GM23338 (cell line): Measurements from ENCODE around the gene DYNLRB1. TPM values are rescaled to one million over a fixed set of nuclear protein-coding genes. Genes with fewer than 3 reads are reported as not detected.

Experiments
- ATAC-seq: fragments of 200-7000 bp; cut with Tn5 transposase; 3 replicates; pipeline ENCODE4 v1.9.1; 2020
- DNase-seq: peaks from one replicate; pipeline ENCODE4 v3.0.0-alpha.2; 2015; ENCODE audit warnings: low spot score
- H2AFZ ChIP-seq: fragments of 200-600 bp; sonication (generic); 2 replicates; pipeline ENCODE4 v1.8.0; 2016; ENCODE audit warnings: antibody characterized with exemption, mild to moderate bottlenecking, moderate library complexity
- H3F3A ChIP-seq: fragments of 200-600 bp; sonication (generic); replicated peaks from 2 replicates; pipeline ENCODE4 v1.8.0; 2017; ENCODE audit warnings: antibody characterized with exemption, mixed run types, low read depth
- H3K27ac ChIP-seq: fragments of 200-600 bp; sonication (generic); 2 replicates; pipeline ENCODE4 v1.6.1; 2016; ENCODE audit warnings: low read depth
- H3K27me3 ChIP-seq: fragments of 200-600 bp; sonication (generic); 2 replicates; pipeline ENCODE4 v1.8.0; 2016; ENCODE audit warnings: mild to moderate bottlenecking, mixed run types, moderate library complexity; ENCODE audit not compliant: insufficient read depth
- H3K36me3 ChIP-seq: fragments of 200-600 bp; sonication (generic); 2 replicates; pipeline ENCODE4 v1.8.0; 2016; ENCODE audit warnings: mild to moderate bottlenecking; ENCODE audit not compliant: insufficient read depth
- H3K4me1 ChIP-seq: fragments of 200-600 bp; sonication (generic); 2 replicates; pipeline ENCODE4 v1.8.0; 2016; ENCODE audit warnings: mild to moderate bottlenecking, moderate library complexity; ENCODE audit not compliant: insufficient read depth
- H3K4me2 ChIP-seq: fragments of 200-600 bp; sonication (generic); 2 replicates; pipeline ENCODE4 v1.7.1; 2017; ENCODE audit warnings: mixed run types
- H3K4me3 ChIP-seq: fragments of 200-600 bp; sonication (generic); 2 replicates; pipeline ENCODE4 v1.6.1; 2016; ENCODE audit warnings: mixed run types
- H3K79me2 ChIP-seq: fragments of 200-600 bp; sonication (generic); replicated peaks from 2 replicates; pipeline ENCODE4 v1.8.0; 2017; ENCODE audit warnings: mild to moderate bottlenecking; ENCODE audit not compliant: insufficient read depth
- H3K9me2 ChIP-seq: fragments of 200-600 bp; sonication (generic); 2 replicates; pipeline ENCODE4 v1.8.0; 2017; ENCODE audit not compliant: insufficient read depth
- H4K20me1 ChIP-seq: fragments of 200-600 bp; sonication (generic); replicated peaks from 2 replicates; pipeline ENCODE4 v1.8.0; 2017; ENCODE audit warnings: mild to moderate bottlenecking; ENCODE audit not compliant: insufficient read depth
- H3K27ac Mint-ChIP-seq: 2 replicates; pipeline ENCODE4 v1.8.0; 2020; ENCODE audit warnings: inconsistent platforms, mild to moderate bottlenecking, moderate library complexity, mixed read lengths
- H3K27me3 Mint-ChIP-seq: 3 replicates; pipeline ENCODE4 v1.8.0; 2022; ENCODE audit warnings: low read depth, mild to moderate bottlenecking, moderate library complexity, mixed read lengths, inconsistent platforms; ENCODE audit not compliant: insufficient read depth, poor library complexity
- H3K36me3 Mint-ChIP-seq: 3 replicates; pipeline ENCODE4 v1.8.0; 2021; ENCODE audit warnings: low read depth, mild to moderate bottlenecking, inconsistent platforms, moderate library complexity, mixed read lengths
- H3K4me1 Mint-ChIP-seq: 3 replicates; pipeline ENCODE4 v1.8.0; 2020; ENCODE audit warnings: mild to moderate bottlenecking, inconsistent platforms, mixed read lengths
- H3K4me3 Mint-ChIP-seq: 3 replicates; pipeline ENCODE4 v1.8.0; 2021; ENCODE audit warnings: moderate library complexity, mild to moderate bottlenecking, inconsistent platforms, mixed read lengths
- H3K9me3 Mint-ChIP-seq: 3 replicates; pipeline ENCODE4 v1.8.0; 2020; ENCODE audit warnings: moderate library complexity, mild to moderate bottlenecking, inconsistent platforms, mixed read lengths
- CREB1 ChIP-seq: fragments of 250-450 bp; sonication (Bioruptor Pico); IDR thresholded peaks from 2 replicates; pipeline ENCODE4 v1.5.0; 2020; ENCODE audit warnings: low read depth, mild to moderate bottlenecking, moderate library complexity
- CTCF ChIP-seq, 2 experiments: fragments of 200-600 bp in 1 of 2; sonication (generic) in 1 of 2; conservative IDR thresholded peaks; 2 replicates each; pipeline versions ENCODE4 v1.5.1 to v1.6.1; 2016 to 2017; ENCODE audit warnings: antibody characterized with exemption in 2 of 2, low read depth in 2 of 2, mild to moderate bottlenecking in 2 of 2, moderate library complexity in 1 of 2
- EZH2 ChIP-seq: fragments of 200-600 bp; sonication (generic); IDR thresholded peaks from one replicate; pipeline ENCODE4 v1.8.0; 2017; ENCODE audit warnings: antibody characterized with exemption, mild to moderate bottlenecking, low read depth; ENCODE audit not compliant: unreplicated experiment
- EZH2phosphoT487 ChIP-seq: fragments of 200-600 bp; sonication (generic); IDR thresholded peaks from one replicate; pipeline ENCODE4 v1.8.1; 2018; ENCODE audit warnings: antibody characterized with exemption; ENCODE audit not compliant: unreplicated experiment
- JUNB ChIP-seq: IDR thresholded peaks from one replicate; pipeline ENCODE4 v1.6.1; 2016; ENCODE audit warnings: antibody characterized with exemption; ENCODE audit not compliant: unreplicated experiment
- NANOG ChIP-seq: IDR thresholded peaks from 2 replicates; pipeline ENCODE4 v1.6.1; 2016; ENCODE audit warnings: antibody characterized with exemption, borderline replicate concordance
- POLR2AphosphoS5 ChIP-seq: IDR thresholded peaks from 2 replicates; pipeline ENCODE4 v1.6.1; 2016; ENCODE audit warnings: antibody characterized with exemption, low read depth
- REST ChIP-seq: IDR thresholded peaks from one replicate; pipeline ENCODE4 v1.6.1; 2018; ENCODE audit warnings: antibody characterized with exemption; ENCODE audit not compliant: unreplicated experiment
- STAT1 ChIP-seq: IDR thresholded peaks from one replicate; pipeline ENCODE4 v1.6.1; 2016; ENCODE audit warnings: antibody characterized with exemption; ENCODE audit not compliant: unreplicated experiment
- ZNF114 ChIP-seq: fragments of 250-450 bp; sonication (Bioruptor Pico); IDR thresholded peaks from 2 replicates; pipeline ENCODE4 v1.5.0; 2020; ENCODE audit warnings: mild to moderate bottlenecking, moderate library complexity
- ZNF331 ChIP-seq: fragments of 250-450 bp; sonication (Bioruptor Pico); IDR thresholded peaks from 2 replicates; pipeline ENCODE4 v1.5.0; 2020; ENCODE audit warnings: low read depth, mild to moderate bottlenecking, moderate library complexity
- ZNF462 ChIP-seq: fragments of 250-450 bp; sonication (Bioruptor Pico); IDR thresholded peaks from 2 replicates; pipeline ENCODE4 v1.5.0; 2020; ENCODE audit warnings: mild to moderate bottlenecking, moderate library complexity
- polyA plus RNA-seq: library from polyadenylated mRNA; unstranded; fragments of >200 nt; fragmentation: Nextera tagmentation; extraction: Ambion mirVana; gene quantifications from 2 replicates; pipeline ENCODE4 v1.2.1, GENCODE V29; 2016
- total RNA-seq: library from RNA; depleted of rRNA; stranded (reverse); fragments of >200 nt; shearing (Covaris generic); gene quantifications from 2 replicates; pipeline ENCODE4 v1.2.3, GENCODE V29; 2014
- TF ChIP-seq, protein P1 (sequence below): IDR thresholded peaks from 2 replicates; pipeline ENCODE4 v1.6.1; 2016; ENCODE audit warnings: antibody characterized with exemption

The DYNLRB1 gene
- total and polyA plus RNA-seq, 2 experiments from 2014 or later: 107 to 376 TPM

DNA sequence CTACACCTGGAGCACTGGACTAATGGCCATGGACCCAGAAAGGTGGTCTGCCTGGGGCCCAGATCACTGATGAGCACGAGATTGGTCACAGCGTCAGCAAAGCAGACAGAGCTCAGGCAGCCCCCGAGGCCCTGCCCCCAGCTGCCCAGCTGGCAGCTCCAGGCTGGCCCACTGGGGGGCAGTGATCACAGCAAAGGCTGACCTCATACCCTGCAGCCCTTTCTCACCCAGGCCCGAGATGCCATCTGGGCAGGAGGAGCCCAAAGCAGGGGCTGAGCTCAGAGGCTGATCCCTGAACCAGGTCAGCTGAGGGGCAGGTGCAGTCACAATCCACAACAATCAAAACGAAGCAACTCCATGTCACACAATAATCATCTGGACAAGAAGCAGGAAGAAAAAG is 46.4 kb downstream of the DYNLRB1 start (continued):
- TF ChIP-seq ZNF462 (CRISPR knock-in tag) (no peak), NANOG (no peak), REST (no peak), ZNF114 (CRISPR knock-in tag) (no peak)

DNA sequence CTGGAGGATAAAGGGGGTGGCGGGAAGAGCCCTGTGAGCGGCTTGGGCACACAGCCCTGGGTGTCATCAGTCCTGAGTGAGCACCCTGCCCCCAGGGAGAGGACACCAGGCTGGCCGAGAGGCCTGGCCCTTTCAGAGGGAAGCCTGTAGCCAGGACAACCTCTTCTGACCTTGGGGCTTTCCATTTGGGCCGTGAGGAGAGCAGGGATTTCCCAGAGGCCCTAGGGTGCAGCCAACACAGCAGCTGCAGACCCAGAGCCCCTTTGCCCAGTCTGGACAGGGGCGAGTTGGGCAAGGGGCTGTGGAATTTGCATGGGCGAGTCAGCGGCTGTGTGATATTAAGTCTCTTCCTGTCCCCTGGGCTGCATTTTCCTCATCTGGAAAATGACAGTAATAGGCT is 48.6 kb downstream of the DYNLRB1 start:
- H3K9me2 ChIP-seq: no peaks in the 10 kb centered on the region
- H3K27ac ChIP-seq: no peak overlapping the region
- H3K36me3 ChIP-seq: no peaks in the 10 kb centered on the region
- H3K4me1 ChIP-seq: no peaks in the 10 kb centered on the region
- H3K36me3 Mint-ChIP-seq: no peaks in the 10 kb centered on the region; the same call in 1 of the 3 replicates
- peaks cover 14% of the 10 kb centered on the region for H3K4me1 Mint-ChIP-seq
- H3K9me3 Mint-ChIP-seq: no peaks in the 10 kb centered on the region
- no peaks in the 10 kb centered on the region; the same call in 1 of the 2 replicates for H4K20me1 ChIP-seq
- H3K27me3 ChIP-seq: no peaks in the 10 kb centered on the region
- ATAC-seq (no peak), DNase-seq (no peak)
- H3K4me3 Mint-ChIP-seq: no peak overlapping the region
- H3F3A ChIP-seq: no peaks in the 10 kb centered on the region
- H2AFZ ChIP-seq: no peak overlapping the region
- H3K27ac Mint-ChIP-seq: no peak overlapping the region
- H3K27me3 Mint-ChIP-seq: peaks cover 3% of the 10 kb centered on the region
- no peaks in the 10 kb centered on the region for H3K79me2 ChIP-seq
- H3K4me3 ChIP-seq: no peak overlapping the region
- no peak overlapping the region for H3K4me2 ChIP-seq
- TF ChIP-seq CREB1 (no peak), STAT1 (no peak), CTCF (conservative IDR thresholded peaks at IDR 0.05; ENCODE audit: low read depth in 2 of 2) (no peak), EZH2 (no peak), JUNB (no peak), POLR2AphosphoS5 (no peak), EZH2phosphoT487 (no peak), NANOG (no peak), ZNF331 (no peak)
- TF ChIP-seq, protein P1, sequence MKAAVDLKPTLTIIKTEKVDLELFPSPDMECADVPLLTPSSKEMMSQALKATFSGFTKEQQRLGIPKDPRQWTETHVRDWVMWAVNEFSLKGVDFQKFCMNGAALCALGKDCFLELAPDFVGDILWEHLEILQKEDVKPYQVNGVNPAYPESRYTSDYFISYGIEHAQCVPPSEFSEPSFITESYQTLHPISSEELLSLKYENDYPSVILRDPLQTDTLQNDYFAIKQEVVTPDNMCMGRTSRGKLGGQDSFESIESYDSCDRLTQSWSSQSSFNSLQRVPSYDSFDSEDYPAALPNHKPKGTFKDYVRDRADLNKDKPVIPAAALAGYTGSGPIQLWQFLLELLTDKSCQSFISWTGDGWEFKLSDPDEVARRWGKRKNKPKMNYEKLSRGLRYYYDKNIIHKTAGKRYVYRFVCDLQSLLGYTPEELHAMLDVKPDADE: no peak
